HG03521 (cell line): ENCODE measurements around the gene HOXB6.

Source experiments
- ATAC-seq: cut with Tn5 transposase; IDR thresholded peaks from one replicate; pipeline ENCODE4 v1.9.1; 2021; ENCODE audit warnings: mild to moderate bottlenecking, moderate library complexity; ENCODE audit not compliant: unreplicated experiment

Gene HOXB6

DNA sequence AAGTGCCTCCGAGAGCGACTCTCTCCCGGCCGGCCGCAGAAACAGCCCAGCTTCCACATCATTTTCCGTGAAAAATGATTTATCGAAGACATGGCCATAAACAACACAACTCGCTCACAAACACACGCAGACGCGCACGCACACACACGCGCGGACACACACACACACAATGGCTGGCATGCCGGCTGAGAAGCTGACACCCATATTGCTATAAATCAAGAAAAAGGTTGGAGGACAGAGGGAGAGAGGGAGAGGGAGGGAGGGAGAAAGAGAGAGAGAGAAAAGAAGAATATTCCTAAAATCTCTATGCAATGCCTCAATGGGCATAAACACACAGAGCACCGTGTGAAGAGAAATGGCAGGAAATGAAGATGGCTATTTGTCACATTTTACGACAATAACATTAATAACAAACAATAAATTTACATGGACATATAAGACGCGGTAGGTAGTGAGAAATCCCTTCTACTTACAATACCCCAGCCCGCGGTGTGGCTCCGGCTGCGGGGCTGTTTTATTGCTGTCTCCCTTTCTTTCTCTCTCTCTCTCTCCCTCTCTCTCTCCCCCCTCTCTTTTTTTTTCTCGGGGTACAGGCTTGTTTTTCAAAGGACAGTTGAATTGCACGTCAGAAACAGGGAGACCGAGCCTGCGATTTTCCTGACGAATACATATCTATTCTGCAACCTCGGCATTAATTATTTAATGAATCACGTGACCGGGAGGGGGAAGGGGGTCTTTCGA is 36.1 kb downstream of the HOXB6 start:
- no peak for ATAC-seq

DNA sequence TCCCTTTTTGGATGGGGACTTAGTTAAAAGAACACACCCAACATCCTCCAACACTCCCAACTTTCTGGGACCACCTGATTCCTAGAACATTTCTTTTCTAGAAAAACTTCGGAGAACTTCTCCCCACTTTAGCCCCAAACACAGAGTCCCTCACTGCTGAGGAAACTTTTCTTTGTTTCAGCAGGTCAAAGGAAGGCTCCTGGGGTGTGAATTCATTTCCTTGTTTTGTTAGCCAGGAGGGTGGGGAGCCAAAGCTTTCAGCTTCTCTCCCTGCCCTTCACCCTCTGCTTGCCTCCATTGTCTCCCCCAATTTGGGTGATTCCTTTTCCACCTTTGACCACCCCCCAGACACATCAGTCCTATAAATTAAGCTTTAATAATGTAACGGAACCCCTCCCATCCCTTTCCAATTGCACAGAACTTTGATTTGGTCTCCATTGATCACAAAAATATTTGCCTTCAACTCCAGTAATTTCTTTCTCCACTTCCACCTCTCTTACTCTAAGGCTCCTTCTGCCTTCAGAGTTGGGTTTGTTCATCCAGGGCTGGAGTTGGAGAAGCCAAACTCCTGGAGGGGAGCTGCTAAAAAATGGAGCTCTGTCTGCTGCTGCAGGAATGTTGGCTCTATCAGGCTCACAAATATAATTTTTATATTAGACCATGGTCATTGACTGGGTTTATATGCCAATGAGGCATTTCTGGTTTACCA is 37.0 kb downstream of the HOXB6 start:
- no peak for ATAC-seq

DNA sequence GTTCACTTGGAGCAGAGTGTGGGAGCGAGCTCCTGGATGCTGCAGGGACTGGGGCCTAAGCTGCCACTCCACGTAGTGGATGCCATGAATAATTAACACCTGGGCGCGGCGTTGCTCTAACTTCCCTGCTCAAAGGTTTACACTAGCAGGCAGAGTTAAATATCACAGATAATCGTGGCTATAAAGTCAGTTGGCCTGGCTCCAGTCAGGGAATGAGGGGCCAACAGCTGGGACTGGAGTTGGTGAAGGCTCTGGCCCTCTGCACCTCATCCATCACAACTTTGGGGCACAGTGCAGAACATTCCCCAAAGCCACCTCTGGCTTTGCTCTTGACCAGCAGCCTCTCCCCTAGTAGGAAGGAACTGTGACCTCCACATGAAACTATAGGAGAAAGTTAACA is 37.6 kb downstream of the HOXB6 start:
- no peak for ATAC-seq

DNA sequence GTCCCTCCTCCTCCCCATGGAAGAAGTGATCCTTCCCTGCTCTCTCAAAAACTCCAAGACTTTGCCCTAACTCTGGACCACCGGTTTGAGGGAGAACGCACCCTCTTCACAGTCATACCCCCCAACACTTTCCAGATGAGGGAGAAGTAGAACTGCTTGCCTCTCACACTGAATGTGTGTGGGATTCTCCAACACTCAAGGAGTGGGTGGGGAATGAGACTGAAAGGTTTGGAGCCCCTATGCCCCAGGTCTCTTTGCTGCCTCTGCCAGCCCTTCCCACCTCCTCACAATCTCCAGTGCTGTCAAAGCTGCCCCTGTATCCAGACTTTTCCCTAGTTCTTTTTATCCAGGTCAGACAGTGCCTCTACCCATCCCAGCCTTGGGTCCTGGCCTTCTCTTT is 38.1 kb downstream of the HOXB6 start:
- no peak for ATAC-seq

DNA sequence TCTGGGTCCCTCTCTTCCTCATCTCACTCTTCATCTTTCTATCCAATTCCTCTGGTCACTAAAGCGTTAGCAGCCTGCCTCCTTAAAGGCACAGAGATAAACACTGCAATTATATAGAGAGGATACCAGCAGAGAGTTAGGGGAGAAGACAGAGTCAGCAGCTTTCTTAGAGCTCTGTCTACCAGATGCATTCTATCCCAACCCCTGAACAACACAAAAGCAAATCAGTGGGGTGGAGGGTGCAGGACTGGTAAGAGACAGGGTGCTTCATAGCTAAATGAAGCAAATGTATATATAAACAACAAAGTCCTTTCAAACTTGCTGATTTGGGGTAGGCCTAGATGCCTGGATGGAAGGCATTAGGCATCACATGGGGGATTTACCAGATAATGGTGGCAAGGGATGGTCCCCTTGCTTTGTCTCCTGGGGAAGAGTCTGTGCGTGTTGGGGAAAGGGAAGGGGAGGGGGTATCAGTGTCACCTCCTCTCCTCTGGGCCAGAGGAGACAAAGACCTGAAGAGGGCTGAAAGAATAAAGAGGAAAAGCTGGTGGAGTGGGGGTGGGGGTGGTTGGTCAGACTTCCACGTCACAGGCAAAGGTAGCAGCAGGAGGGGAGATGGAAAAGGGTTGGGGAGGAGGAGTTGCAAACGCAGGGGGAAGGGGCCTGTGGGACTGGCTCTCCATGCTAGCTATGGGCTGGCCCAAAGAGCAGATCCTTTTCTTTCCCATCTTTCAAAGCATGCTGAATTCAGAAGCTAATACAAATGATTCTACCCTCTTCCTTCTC is 38.7 kb downstream of the HOXB6 start:
- no peak for ATAC-seq

DNA sequence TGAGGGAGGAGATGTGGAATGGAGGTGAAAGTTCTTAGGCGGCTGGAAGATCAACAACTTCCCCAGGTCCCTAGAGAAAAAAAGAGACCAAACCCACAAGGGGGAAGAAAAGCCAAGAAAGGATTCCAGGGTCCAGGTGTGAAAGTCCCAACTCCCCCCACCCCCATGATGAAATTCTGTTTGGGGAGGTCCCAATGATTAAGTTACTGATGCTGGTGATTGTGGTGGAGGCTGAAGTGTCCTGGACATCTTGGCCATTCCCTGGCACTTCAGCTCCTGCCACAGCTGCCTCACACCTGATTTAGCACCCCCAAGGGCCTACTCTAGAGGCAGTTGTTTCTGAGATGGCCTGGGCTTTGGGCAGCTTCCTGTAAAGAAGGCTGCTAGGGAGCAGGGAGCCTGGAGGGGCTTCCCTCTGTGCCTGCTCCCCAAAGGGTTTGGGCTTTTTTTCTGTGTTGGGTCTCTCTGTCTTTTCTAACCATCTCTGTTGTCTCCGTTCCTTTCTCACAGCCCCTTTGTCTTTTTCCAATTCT is 39.7 kb downstream of the HOXB6 start:
- no peak for ATAC-seq

DNA sequence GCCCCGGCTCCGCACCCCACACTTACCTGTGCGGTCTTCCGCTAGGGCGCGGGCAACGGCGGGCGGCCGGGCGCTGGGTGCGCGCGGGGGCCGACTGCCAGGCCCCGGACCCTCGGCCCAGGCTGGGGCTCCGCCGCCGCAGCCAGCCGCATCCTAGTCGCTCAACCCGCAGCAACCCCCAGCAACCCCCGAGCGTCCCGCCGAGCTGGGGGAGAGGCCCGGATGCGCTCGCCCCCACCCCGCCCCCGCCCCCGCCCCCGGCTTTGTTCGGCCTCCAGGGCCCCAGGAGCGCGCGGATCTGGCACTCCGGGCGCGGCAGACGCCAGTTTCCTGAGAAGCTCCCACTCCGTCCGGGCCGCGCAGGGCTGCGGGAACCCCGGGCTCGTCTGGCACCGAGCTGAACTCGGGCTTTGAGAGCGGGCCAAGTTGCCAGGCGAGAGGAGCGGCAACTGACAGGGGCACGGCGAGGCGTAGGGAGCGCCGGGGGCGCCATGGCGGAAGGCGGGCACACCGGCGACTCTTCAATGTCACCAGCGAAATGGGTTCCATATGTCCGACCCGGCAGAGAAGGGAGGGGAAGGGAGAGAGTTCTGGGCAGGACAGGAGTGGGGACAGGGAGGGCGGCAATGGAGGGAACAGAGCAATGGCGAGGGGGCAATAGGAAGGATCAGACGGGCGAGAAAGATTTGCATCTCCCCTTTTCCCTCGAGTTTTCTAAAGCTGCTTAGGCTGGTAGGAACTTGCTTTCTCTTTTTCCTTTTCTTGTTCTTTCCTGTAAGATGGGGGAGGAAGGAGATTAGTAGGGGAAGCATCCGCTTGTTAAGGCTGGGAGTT is 40.4 kb downstream of the HOXB6 start:
- ATAC-seq, result no peak

DNA sequence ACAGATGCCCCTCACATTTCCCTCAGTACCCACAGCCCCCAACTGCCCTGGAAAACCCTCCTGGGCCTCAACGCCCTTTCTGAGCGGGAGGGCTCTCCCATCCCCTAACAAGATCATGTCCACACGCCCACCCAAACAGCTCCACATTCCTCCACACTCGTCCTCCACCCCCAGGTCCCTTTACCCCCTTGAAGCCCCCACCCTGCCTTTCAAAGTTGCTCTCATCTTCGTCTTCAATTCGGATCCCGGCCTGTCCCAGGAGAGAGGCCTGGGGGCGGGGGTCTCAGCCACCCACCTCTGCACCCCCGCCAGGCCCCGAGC is 41.0 kb downstream of the HOXB6 start:
- no peak for ATAC-seq

DNA sequence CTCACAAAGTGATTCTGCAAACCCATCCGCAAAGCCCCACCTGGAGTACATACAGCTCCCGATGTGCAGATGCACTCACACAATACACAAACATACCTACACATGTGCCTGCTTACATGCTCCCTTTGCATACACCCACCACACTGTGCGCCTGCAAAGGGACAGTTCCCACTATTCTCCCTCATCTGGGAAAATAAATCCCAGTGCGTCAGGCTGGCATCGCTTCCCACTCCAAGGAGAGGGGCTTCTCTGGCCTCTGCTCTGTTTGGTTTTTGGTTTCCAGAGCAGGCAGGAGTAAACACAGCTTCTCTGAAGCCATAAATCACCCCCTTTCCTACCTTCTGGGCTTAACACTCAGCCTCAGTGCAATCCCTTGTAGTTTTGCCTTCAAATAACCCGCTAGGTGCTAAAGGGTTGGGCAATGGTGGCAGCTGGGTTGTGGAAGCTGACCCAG is 41.4 kb downstream of the HOXB6 start:
- ATAC-seq, result no peak

DNA sequence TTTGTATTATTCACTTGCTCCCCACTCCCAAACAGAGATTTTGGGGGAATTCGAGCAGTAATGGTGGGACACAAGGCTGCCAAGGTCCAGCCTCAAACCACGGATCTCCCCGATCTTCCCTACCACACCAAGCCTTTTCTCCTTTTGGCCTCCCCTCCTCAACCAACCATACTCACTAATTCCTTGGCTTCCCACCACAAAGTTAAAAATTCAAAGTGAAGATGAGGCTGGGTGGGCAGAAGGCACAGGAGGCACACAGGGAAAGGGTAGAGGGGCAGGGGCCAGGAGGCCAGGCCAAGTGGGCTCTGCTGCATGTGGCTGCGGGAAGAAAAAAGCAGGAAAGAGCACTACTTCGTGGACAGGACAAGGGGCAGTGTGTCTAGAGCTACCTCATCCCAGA is 41.9 kb downstream of the HOXB6 start:
- ATAC-seq, result no peak

DNA sequence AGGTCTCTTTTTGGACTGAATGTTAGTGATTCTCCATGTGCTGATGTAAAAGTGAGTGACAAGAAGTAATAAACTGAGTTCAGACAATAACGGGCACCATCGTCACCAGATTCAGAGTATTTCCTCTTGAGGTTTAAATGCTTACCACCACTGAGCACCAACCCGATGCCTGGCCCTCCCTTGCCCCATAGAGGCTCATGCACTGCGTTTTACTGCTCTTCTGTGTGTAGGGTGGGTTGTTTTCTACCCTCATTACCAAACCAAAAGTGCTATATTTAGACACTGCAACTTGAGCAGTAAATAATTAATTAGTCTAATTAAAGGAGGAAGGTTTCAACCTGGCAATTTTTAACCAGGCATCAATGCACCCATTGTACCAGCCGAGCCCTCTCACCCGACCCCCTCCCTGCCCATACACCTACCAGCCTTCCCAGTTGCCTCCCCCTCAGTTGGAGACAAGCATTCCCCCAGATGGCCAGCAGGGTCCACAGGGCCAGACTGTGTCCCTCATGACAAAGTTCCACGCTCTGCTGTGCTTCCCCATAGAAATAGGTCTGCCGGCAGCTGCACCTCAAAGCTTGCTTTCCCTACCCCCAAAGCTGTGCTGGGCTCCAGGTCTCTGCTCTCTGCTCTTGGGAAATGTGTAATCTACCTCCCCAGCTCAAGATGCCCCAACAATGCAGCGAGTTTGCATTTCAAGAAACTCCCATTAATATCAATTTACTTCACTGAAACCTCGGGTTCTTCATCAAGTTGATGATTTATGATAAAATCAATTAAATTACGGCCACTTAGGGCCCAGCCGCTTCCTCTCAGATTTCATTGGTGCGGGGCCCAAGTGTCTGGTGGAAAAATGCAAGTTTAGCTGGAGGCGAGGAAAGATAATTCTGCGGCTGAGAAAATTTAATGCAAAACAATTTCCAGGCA is 42.6 kb downstream of the HOXB6 start:
- no peak for ATAC-seq

DNA sequence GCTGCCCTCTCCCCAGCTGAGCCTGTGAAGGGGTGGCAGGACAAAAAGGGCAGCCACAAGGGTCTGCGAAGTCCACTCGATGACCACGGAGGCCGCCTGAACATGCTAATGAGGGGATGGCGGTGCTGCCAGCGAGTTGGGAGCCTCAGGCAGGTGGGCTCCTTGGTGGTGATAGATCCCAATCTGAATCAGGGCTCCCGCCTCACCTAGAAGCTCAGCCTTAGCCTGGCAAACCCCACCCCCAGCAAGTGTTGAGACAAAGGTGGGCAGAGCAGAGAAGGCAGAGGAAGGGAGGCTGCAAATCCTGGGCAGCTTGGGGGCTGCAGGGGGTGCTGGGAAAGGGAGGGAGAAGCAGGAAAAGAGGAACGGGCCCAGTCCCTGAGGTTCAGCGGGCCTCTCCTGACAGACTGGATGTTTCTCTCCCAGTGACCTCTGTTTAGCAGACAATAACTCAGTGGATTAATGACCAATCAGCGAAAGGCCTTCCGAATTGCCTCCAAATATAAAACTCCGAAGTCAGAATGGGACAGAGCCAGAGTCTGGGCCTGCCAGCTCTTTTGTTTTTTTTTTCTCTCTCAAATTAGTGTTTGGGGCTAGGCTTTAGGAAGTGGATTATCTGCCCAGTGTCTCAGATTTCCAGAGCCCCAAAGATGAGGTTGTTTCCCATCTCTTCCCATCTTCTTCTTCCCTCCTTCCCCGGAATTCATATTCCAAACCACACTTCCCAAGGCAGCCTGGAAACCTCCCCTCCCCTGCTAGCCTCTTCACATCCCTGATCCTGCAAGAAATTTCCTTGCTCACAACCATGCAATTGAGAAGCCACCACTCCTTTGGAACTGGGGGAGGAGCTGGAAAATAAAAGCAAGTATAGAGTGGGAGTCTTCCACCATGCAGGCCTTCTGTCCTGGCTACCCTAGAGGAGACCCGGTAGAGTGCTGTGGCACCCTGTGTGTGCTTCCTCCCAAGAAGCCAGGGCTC is 44.7 kb downstream of the HOXB6 start:
- ATAC-seq, result no peak

DNA sequence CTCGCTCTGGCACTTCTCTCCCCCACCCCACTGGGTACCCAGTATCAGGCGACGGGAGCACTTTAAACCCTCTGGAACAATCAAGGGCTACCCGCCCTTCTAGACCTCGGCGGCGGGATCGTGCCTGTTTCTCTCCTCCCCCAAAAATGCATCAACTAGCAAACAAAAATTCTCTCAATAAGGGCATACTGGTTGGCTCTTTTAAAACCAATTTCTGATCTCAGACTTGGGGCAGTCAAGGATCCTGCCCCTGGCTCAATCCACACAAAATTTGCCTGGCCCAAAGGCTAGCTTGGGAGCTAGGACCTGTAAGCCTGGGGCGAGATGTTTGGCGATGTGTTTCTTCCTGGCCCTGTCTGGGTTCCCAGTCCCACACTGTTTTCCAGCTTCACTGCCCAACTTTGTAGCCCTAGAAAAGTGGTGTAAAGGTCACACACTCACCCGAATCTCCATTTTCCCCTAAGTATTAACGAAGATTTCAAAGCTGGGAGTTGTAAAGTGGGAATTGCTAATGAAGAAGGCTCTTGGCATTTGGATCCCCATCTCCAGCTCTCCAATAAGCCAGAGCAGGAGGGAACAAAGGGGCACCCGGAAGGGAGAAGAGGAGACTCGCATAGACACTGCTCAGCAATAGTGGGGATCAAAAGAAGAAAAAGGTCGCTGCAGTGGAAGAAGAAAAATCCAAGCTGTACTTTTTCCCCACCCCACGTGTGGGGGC is 45.5 kb downstream of the HOXB6 start:
- ATAC-seq, result no peak

DNA sequence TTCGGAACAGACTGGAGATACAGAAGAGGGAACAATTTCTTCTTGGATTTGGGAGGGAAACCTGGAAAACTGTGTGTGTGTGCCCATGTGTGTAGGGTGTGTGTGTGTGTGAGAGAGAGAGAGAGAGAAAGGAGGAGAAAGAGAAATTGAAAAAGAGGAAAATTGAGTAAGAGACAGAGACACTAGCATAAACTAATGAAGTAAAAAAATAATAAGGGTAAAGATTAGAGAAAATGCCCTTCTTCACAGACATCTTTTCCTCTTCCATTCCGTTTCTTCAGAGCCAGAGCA is 46.0 kb downstream of the HOXB6 start:
- no peak for ATAC-seq

DNA sequence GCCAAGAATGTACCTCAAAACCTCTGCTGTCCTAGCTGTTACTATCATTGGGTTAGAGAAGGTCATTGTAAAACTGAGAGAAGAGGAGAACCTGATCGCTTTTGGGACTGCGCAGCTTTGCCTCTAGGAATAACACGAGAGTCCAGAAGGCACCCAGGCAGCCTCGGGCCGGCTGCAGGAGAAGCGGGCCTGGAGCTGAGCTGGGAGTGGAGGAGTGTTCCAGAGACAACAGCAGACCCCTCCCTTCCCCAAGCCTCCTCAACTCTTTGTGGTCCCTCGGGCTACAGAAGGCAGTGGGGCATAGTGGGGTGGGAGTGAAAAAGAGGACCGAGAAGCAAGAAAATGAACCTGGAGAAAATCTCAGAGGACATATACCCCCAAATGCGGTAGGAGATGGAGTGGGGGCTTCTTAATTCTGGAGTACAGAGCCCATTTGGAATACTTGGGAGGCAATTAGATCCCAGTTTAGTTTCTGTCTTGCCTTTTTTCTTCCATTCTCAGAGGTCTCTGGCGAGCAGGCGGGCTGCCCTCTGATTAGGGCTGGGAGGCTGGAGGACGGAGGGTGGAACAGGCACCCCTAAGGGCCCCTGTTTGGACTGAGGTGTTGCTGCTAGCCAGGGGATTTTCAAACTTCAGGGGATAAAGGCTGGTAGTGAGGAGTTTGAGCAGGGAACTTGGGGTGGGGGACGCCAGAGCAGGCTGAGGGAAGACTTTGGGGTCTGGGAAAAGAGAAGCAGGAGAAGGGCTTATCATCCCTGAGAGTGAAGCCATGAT is 46.5 kb downstream of the HOXB6 start:
- ATAC-seq, result no peak

DNA sequence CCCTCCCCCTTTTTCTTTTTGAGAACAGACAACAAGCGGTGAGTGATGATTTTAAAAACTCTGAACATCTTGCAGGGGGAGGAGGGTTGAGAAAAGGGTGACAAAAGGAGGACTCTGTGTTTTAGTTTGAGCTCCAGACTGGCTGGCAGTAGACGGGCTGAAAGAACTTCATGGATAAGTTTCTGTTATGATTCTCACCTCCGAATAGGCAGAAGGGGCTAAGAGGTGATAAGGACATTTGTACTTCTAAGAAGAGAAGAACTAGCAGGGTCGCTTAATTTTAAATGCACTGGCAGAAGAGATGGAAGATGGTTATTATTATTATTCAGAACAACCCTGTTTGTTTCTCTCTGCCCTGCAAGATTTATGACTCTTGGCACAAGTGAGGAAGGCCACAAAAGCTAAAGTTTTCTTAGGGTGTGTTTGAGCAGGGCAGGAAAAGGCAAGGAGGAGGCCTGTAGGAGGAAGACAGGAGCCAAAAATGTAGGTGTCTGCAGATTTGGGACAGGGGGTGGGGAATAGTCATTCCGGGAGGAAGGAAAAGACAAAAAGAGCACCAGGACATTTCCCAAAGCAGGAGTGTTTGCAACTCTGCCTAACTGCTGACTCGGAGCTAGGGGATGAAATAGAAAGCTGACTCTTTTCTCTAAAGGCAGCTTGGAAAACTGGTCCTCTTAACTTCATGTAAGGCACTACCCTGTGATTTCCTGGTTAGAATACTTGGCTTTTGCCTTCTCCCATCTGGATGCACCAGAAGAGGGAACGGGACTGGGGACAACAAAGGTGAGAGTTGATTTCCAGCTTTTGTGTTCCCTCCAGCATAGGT is 48.0 kb downstream of the HOXB6 start:
- ATAC-seq, result no peak

DNA sequence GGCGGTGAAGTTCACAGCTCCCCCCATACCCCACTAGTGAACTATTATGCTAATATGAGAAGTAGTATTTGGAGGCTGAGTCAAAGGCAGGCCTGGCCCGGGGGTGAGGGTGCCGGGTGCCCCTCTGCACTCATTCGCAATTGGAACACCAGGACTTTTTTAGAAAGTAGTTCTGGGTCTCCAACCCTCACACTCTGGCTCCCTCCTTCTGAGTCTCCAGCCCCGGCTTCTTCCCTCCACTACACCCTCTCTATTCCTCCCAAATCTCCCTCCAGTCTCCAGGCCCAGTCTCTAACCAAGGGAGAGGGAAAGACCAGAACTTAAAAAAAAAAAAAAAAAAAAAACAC is 48.6 kb downstream of the HOXB6 start:
- ATAC-seq, result no peak
